A549 (cell line): Measurements from ENCODE around the gene MPI. TPM values are rescaled to one million over a fixed set of nuclear protein-coding genes. Genes with fewer than 3 reads are reported as not detected.

Source experiments
- ATAC-seq, 2 experiments: fragments of 200-7000 bp in 1 of 2; fragments of >200 bp in 1 of 2; cut with Nextera tagmentation in 1 of 2; cut with Tn5 transposase in 1 of 2; 3 replicates each; pipeline versions ENCODE4 v1.8.0 to v1.9.1; 2018 to 2020; ENCODE audit warnings: mild to moderate bottlenecking in 1 of 2, moderate library complexity in 1 of 2
- CTCF ChIA-PET: fragments of 300-600 bp; sonication (Branson Sonifier 250); formaldehyde crosslinking; extraction: SDS; loops from one replicate; lab custom pipeline; 2021; ENCODE audit warnings: antibody characterized with exemption, inconsistent platforms; lab: Yijun Ruan, JAX
- POLR2A ChIA-PET: fragments of 350-600 bp; formaldehyde crosslinking; extraction: SDS; loops from one replicate; lab custom pipeline; 2021; ENCODE audit warnings: antibody characterized with exemption, inconsistent platforms; lab: Yijun Ruan, JAX
- DNase-seq, 2 experiments: peaks; one replicate each; pipeline versions ENCODE4 v3.0.0 to v3.0.0-alpha.2; 2011 to 2016; ENCODE audit warnings: low read depth in 1 of 2, low spot score in 1 of 2
- FAIRE-seq: peaks from 2 replicates; lab custom pipeline; 2011; peaks lifted over from hg19 to GRCh38; lab: Jason Lieb, UNC
- H3K27ac ChIP-seq, 2 experiments: fragments of >200 bp; sonication (Bioruptor Twin); formaldehyde crosslinking; 3 replicates each; pipeline ENCODE4 v1.5.1; 2016 to 2017
- H3K4me1 ChIP-seq: fragments of >200 bp; sonication (Bioruptor Twin); formaldehyde crosslinking; 3 replicates; pipeline ENCODE4 v1.6.1; 2016
- H3K4me2 ChIP-seq: fragments of >200 bp; sonication (Bioruptor Twin); formaldehyde crosslinking; 3 replicates; pipeline ENCODE4 v1.6.1; 2016
- H3K4me3 ChIP-seq: fragments of >200 bp; sonication (Bioruptor Twin); formaldehyde crosslinking; 3 replicates; pipeline ENCODE4 v1.5.1; 2016
- H3K9me3 ChIP-seq: fragments of >200 bp; sonication (Bioruptor Twin); formaldehyde crosslinking; 3 replicates; pipeline ENCODE4 v1.6.1; 2016
- CBX2 ChIP-seq: fragments of 200-600 bp; sonication (generic); IDR thresholded peaks from 2 replicates; pipeline ENCODE4 v1.6.1; 2016; ENCODE audit warnings: low read depth, mild to moderate bottlenecking, borderline replicate concordance
- E2F6 ChIP-seq: IDR thresholded peaks from 2 replicates; pipeline ENCODE4 v1.6.1; 2012; ENCODE audit warnings: low read depth, borderline replicate concordance
- EHF ChIP-seq: fragments of 250-450 bp; sonication (Bioruptor Pico); IDR thresholded peaks from 2 replicates; pipeline ENCODE4 v1.5.0; 2020; ENCODE audit warnings: mild to moderate bottlenecking
- EP300 ChIP-seq, 2 experiments: fragments of >200 bp; sonication (Bioruptor Twin); formaldehyde crosslinking; IDR thresholded peaks; 2 replicates in 1 of 2; 3 replicates in 1 of 2; pipeline ENCODE4 v1.6.1; 2016 to 2017
- FOXS1 ChIP-seq: fragments of 250-450 bp; sonication (Bioruptor Pico); IDR thresholded peaks from 2 replicates; pipeline ENCODE4 v1.5.0; 2020; ENCODE audit warnings: mild to moderate bottlenecking, moderate library complexity
- HES2 ChIP-seq: fragments of >200 bp; sonication (Bioruptor Twin); formaldehyde crosslinking; IDR thresholded peaks from 2 replicates; pipeline ENCODE4 v1.6.1; 2016
- HEYL ChIP-seq: fragments of 250-450 bp; sonication (Bioruptor Pico); IDR thresholded peaks from 2 replicates; pipeline ENCODE4 v1.8.0; 2021; ENCODE audit warnings: mild to moderate bottlenecking, moderate library complexity
- HMGXB4 ChIP-seq: fragments of 250-450 bp; sonication (Bioruptor Pico); IDR thresholded peaks from 2 replicates; pipeline ENCODE4 v1.5.0; 2021; ENCODE audit warnings: mild to moderate bottlenecking, moderate library complexity, borderline replicate concordance
- HOXB13 ChIP-seq: fragments of 250-450 bp; sonication (Bioruptor Pico); IDR thresholded peaks from 2 replicates; pipeline ENCODE4 v1.5.0; 2020; ENCODE audit warnings: low read depth, mild to moderate bottlenecking, moderate library complexity
- KDM5A ChIP-seq: fragments of 200-600 bp; sonication (generic); IDR thresholded peaks from 2 replicates; pipeline ENCODE4 v1.6.1; 2016; ENCODE audit warnings: antibody characterized with exemption, mild to moderate bottlenecking
- MAX ChIP-seq: IDR thresholded peaks from 2 replicates; pipeline ENCODE4 v1.6.1; 2012
- MAZ ChIP-seq: fragments of 150-350 bp; IDR thresholded peaks from 2 replicates; pipeline ENCODE4 v1.6.1; 2014; ENCODE audit warnings: antibody characterized with exemption, low read depth, low read length, borderline replicate concordance
- NFE2L2 ChIP-seq: fragments of 150-350 bp; conservative IDR thresholded peaks from 2 replicates; pipeline ENCODE4 v1.6.1; 2014; ENCODE audit warnings: low read length
- NPAS2 ChIP-seq: fragments of 250-450 bp; sonication (Bioruptor Pico); IDR thresholded peaks from 2 replicates; pipeline ENCODE4 v1.8.0; 2022; ENCODE audit warnings: mild to moderate bottlenecking, moderate library complexity, borderline replicate concordance
- PHF8 ChIP-seq: fragments of 200-600 bp; sonication (generic); IDR thresholded peaks from 2 replicates; pipeline ENCODE4 v1.6.1; 2016; ENCODE audit warnings: low read depth, mild to moderate bottlenecking, antibody characterized with exemption, moderate library complexity, borderline replicate concordance
- RAD21 ChIP-seq, 2 experiments: fragments of >200 bp in 1 of 2; sonication (Bioruptor Twin) in 1 of 2; formaldehyde crosslinking in 1 of 2; IDR thresholded peaks in 1 of 2; conservative IDR thresholded peaks in 1 of 2; 2 replicates in 1 of 2; 3 replicates in 1 of 2; pipeline ENCODE4 v1.6.1; 2012 to 2018; ENCODE audit warnings: inconsistent platforms in 1 of 2
- RARB ChIP-seq: fragments of 250-450 bp; sonication (Bioruptor Pico); IDR thresholded peaks from 2 replicates; pipeline ENCODE4 v1.8.0; 2021; ENCODE audit warnings: mild to moderate bottlenecking, moderate library complexity
- RNF2 ChIP-seq: fragments of 200-600 bp; sonication (generic); IDR thresholded peaks from 2 replicates; pipeline ENCODE4 v1.6.1; 2016; ENCODE audit warnings: low read depth, mild to moderate bottlenecking, antibody characterized with exemption, moderate library complexity, borderline replicate concordance
- SMC3 ChIP-seq: fragments of >200 bp; sonication (Bioruptor Twin); formaldehyde crosslinking; IDR thresholded peaks from 3 replicates; pipeline ENCODE4 v1.6.1; 2018; ENCODE audit warnings: inconsistent platforms
- TFCP2L1 ChIP-seq: fragments of 250-450 bp; sonication (Bioruptor Pico); IDR thresholded peaks from 2 replicates; pipeline ENCODE4 v1.5.0; 2021; ENCODE audit warnings: mild to moderate bottlenecking
- TP53 ChIP-seq: fragments of 250-450 bp; sonication (Bioruptor Pico); IDR thresholded peaks from 2 replicates; pipeline ENCODE4 v1.5.0; 2021; ENCODE audit warnings: mild to moderate bottlenecking, moderate library complexity
- ZNF302 ChIP-seq: fragments of 250-450 bp; sonication (Bioruptor Pico); IDR thresholded peaks from 2 replicates; pipeline ENCODE4 v1.9.0; 2021; ENCODE audit warnings: inconsistent platforms, mild to moderate bottlenecking, moderate library complexity
- WGBS: methylation state at CpG from one replicate; pipeline ENCODE4 v1.1.6; 2017; ENCODE audit errors: missing lambda C conversion rate; 5-methylcytosine and 5-hydroxymethylcytosine counted together
- polyA plus RNA-seq, 4 experiments: library from polyadenylated mRNA; depleted of rRNA in 3 of 4; stranded (reverse); fragments of >200 nt; fragmentation: RNase III in 1 of 4; extraction: RNeasy Plus Mini Kit Qiagen cat#74134 plus additional on column Dnase treatment in 1 of 4; gene quantifications; 2 replicates in 3 of 4; 3 replicates in 1 of 4; pipeline ENCODE4 v1.2.3, GENCODE V29; 2011 to 2017

MPI gene
- polyA plus RNA-seq, 2 of the 4 experiments (the other 2 are of a cell fraction), result 39.9 to 53.7 TPM

GRCh38 chr15:74903676-74904075 lies 13.8 kb downstream of the MPI start:
- no peak for FAIRE-seq
- Histone ChIP-seq H3K4me2 (no peak overlapping the region), H3K9me3 (no peaks in the 10 kb centered on the region), H3K4me1 (peaks cover 16% of the 10 kb centered on the region), H3K4me3 (no peak overlapping the region), H3K27ac (no peak overlapping the region)
- no peak for ATAC-seq
- CTCF ChIA-PET, result interaction anchor here (1.3 to 7.7 kb wide), 7 partner anchors 14 to 133 kb away, joined by 3 to 92 read pairs (median 40); partner anchors contain the start of gene MPI
- WGBS, result 92% methylated on average over 1 of the region's 1 CpG
- DNase-seq, result no peak
- POLR2A ChIA-PET, result no interaction called here
- TF ChIP-seq CBX2, result no peak
- no peak for TF ChIP-seq FOXS1
- no peak for TF ChIP-seq TP53
- no peak for TF ChIP-seq NFE2L2
- TF ChIP-seq SMC3, result no peak
- TF ChIP-seq PHF8, result no peak
- no peak for TF ChIP-seq EHF (CRISPR knock-in tag)

- DNase-seq (no peak), FAIRE-seq (no peak), ATAC-seq (no peak)
- ChIA-PET POLR2A (no interaction called here), CTCF (interaction anchor here (1.0 to 7.7 kb wide), 6 partner anchors 14 to 116 kb away, joined by 3 to 92 read pairs (median 24); partner anchors contain the start of gene MPI)
- 92% methylated on average over 7 of the region's 7 CpGs for WGBS
- H3K4me3 ChIP-seq, result no peak overlapping the region
- peaks cover 16% of the 10 kb centered on the region for H3K4me1 ChIP-seq
- no peak overlapping the region for H3K4me2 ChIP-seq
- no peak for TF ChIP-seq RNF2
- TF ChIP-seq HOXB13 (CRISPR knock-in tag), result no peak
- TF ChIP-seq HES2, result no peak
- no peak for TF ChIP-seq MAX
- no peak for TF ChIP-seq ZNF302 (CRISPR knock-in tag)
- TF ChIP-seq RARB, result no peak
- TF ChIP-seq E2F6, result no peak
- TF ChIP-seq TFCP2L1 (CRISPR knock-in tag), result no peak
- no peak for TF ChIP-seq RAD21 (conservative IDR thresholded peaks at IDR 0.05 in 1 of 2, IDR thresholded peaks at IDR 0.05 in 1 of 2)
- TF ChIP-seq MAZ, result no peak
- TF ChIP-seq NFE2L2, result no peak
- no peak for TF ChIP-seq KDM5A
- no peak for TF ChIP-seq HEYL (CRISPR knock-in tag)
- TF ChIP-seq HMGXB4 (CRISPR knock-in tag), result no peak
- TF ChIP-seq, all 56 proteins: peak for 0
- Histone ChIP-seq H3K9me3 (no peaks in the 10 kb centered on the region), H3K27ac (no peak overlapping the region)
Measured at GRCh38 chr15:74904190-74904805, 14.5 kb downstream of the MPI start.

- POLR2A ChIA-PET, result interaction anchor here (0.7 to 1.7 kb wide), 12 partner anchors 9 to 123 kb away, joined by 3 to 31 read pairs (median 6); partner anchors contain the start of genes COX5A, MPI, PPCDC and RPP25
- Histone ChIP-seq H3K27ac (peak overlapping the region; percentile 92), H3K4me3 (peak overlapping the region; percentile 78), H3K9me3 (no peaks in the 10 kb centered on the region), H3K4me1 (peaks cover 16% of the 10 kb centered on the region), H3K4me2 (peak overlapping the region; percentile 95)
- TF ChIP-seq EP300 (IDR thresholded peaks at IDR 0.05) (no peak), NPAS2 (no peak), PHF8 (no peak), TFCP2L1 (CRISPR knock-in tag) (no peak)
- DNase-seq (peak in 1 of 2 experiments; percentile 49), ATAC-seq (peak; percentile 46 to 64), FAIRE-seq (no peak)
- 1% methylated on average over 19 of the region's 20 CpGs for WGBS
- CTCF ChIA-PET, result interaction anchor here (1.0 to 5.2 kb wide), 9 partner anchors 9 to 271 kb away, joined by 3 to 36 read pairs (median 6); partner anchors contain the start of gene MPI
Measured at GRCh38 chr15:74906067-74906449, 16.2 kb downstream of the MPI start.
